GM12891 (cell line): ENCODE measurements around the gene PPP1R2.

Source experiments
- PAX5 ChIP-seq: IDR thresholded peaks from 2 replicates; pipeline ENCODE4 v1.6.1; 2011; ENCODE audit warnings: low read length, moderate library complexity, mild to moderate bottlenecking; ENCODE audit not compliant: insufficient read depth, severe bottlenecking
- POLR2A ChIP-seq: IDR thresholded peaks from 2 replicates; pipeline ENCODE4 v1.6.1; 2011; ENCODE audit warnings: low read depth, low read length, control low read depth
- POLR2AphosphoS5 ChIP-seq: IDR thresholded peaks from 2 replicates; pipeline ENCODE4 v1.6.1; 2011; ENCODE audit warnings: low read depth, low read length, control low read depth
- POU2F2 ChIP-seq: IDR thresholded peaks from 2 replicates; pipeline ENCODE4 v1.6.1; 2011; ENCODE audit warnings: low read depth, mild to moderate bottlenecking, control low read depth, low read length, moderate library complexity
- SPI1 ChIP-seq: IDR thresholded peaks from 2 replicates; pipeline ENCODE4 v1.6.1; 2011; ENCODE audit warnings: low read depth, low read length, control low read depth
- TAF1 ChIP-seq: IDR thresholded peaks from 2 replicates; pipeline ENCODE4 v1.6.1; 2011; ENCODE audit warnings: low read depth, low read length, control low read depth

GRCh38 chr3:195522254-195523023 lies 20.7 kb downstream of the PPP1R2 start:
- TF ChIP-seq POLR2AphosphoS5 (no peak), TAF1 (no peak), POLR2A (no peak), SPI1 (peak; percentile 47; the same call in 1 of the 2 replicates), POU2F2 (no peak), PAX5 (no peak)
